ENCODE results near the gene FYB1. TPM values are rescaled to one million over a fixed set of nuclear protein-coding genes. Genes with fewer than 3 reads are reported as not detected.

Gene FYB1
- total RNA-seq, 2 experiments from 2014 or later = 129 TPM

DNA sequence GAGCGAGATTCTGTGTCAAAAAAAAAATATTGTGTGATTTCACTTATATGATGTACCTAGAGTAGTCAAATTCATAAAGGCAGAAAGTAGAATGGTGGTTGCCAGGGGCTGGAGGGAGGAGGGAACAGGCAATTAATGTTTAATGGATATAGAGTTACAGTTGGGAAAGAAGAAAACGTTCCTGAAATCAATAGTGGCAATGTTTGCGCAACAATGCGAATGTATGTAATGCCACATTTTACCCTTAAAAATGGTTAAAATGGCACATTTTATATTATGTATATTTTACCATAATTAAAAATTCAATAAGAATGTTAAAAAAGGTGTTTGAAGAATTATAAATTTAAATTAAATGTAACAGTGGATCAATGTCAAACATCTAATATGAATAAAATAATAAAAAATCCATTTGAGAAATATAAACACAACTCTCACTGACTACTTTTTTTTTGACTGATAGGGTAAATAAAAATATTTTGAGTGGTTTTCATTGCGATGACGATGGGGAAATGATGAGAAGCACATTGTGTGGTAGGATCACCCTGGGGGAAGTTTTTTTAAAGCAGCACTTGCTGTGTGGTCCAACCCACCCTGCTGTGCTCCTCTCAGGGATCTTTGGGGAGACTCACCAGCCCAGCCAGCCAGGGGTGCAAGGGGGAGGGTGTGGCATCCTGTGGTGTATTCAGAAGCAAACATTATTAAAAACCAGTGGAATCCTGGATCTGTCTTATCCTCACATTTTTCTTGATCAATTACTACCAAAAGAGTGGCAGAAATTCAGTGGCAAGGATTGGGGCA, 4.3 kb downstream of the FYB1 start:
- CTCF ChIA-PET = interaction anchor here (2.9 to 12.8 kb wide), 4 partner anchors 14 to 62 kb away, joined by 21 to 317 read pairs (median 70); no protein-coding TSS in a partner anchor
- peak; percentile 60 for DNase-seq
- H3K27ac Mint-ChIP-seq = peak overlapping the region; percentile 99

DNA sequence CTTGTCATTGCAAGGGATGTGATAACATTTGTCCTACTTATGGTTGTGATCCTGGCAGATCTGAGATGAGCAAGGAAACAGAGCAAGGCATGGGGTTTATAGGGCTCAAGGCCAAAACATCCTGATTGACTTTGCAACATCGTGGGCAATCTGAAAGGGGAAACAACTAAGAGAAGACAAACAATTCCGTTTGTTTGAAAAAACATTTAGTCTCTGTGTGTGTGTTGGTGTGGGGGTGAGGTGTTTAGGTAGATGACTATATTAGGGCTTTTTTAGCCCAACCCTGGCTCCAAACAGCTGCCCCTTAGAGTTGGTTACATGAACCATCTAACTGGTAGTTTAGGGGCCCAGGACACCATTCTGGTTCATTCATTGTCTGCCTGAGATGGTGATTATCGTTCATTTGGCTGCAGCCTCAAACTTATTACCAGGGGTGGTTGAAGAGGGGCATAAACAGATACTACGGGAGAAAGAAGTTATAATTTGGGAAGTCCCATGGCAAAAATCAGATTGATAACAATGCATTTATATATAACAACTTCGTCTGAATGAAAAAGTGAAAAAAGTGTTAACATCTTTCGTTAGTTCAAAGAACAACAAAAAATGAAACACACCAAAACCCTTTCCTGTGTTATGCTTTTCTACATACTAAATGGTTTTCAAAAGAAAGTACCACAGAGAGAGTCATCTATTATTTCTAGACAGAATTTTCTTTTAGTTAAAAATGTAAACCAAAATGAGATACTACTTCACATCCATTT, 5.7 kb downstream of the FYB1 start:
- DNase-seq = no peak
- H3K9me3 Mint-ChIP-seq = no peaks in the 10 kb centered on the region
- CTCF ChIA-PET = interaction anchor here (0.6 to 4.5 kb wide), 7 partner anchors 13 to 71 kb away, joined by 3 to 42 read pairs (median 6); no protein-coding TSS in a partner anchor

More for the DNA sequence above, 4.3 kb downstream of the FYB1 start:
- Mint-ChIP-seq H3K4me1 (ENCODE audit: low read depth) (peaks cover 76% of the 10 kb centered on the region), H3K36me3 (ENCODE audit: low read depth) (peaks cover 3% of the 10 kb centered on the region), H3K9me3 (no peaks in the 10 kb centered on the region), H3K4me3 (peak overlapping the region; percentile 74), H3K27me3 (ENCODE audit: low read depth) (no peaks in the 10 kb centered on the region)
- intact Hi-C loops (cut with micrococcal nuclease) = loop anchor here (1.0 to 10.0 kb wide), 7 partner anchors 59 to 1192 kb away; partner anchors contain the start of gene OSMR

DNA sequence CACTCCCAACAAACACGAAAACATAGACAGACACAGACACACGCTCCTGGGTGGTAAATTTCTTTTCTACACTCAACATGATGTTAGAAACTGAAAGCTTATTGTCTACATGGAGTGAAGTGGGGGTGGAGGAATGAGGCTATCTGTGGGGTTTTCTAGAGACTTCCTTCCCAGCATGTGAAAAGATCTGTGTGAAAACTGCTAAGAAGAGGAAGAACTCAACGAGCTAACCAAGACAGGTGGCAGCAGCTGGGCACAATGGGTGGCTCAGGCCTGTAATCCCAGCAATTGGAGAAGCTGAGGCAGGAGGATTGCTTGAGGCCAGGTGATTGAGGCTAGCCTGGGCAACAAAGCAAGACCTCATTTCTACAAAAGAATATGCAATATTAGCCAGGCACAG, 7.6 kb downstream of the FYB1 start:
- peak overlapping the region; percentile 80 for H3K4me3 Mint-ChIP-seq
- peaks cover 3% of the 10 kb centered on the region for H3K36me3 Mint-ChIP-seq (ENCODE audit: low read depth)
- intact Hi-C loops (cut with micrococcal nuclease) = loop anchor here (2.0 to 10.0 kb wide), 5 partner anchors 137 to 1196 kb away; partner anchors contain the start of genes OSMR and RICTOR
- peaks cover 74% of the 10 kb centered on the region for H3K4me1 Mint-ChIP-seq (ENCODE audit: low read depth)
- H3K9me3 Mint-ChIP-seq = no peaks in the 10 kb centered on the region
- peak overlapping the region; percentile 99 for H3K27ac Mint-ChIP-seq
- peak; percentile 56 for DNase-seq
- CTCF ChIA-PET = interaction anchor here (0.6 to 4.5 kb wide), 14 partner anchors 8 to 71 kb away, joined by 3 to 42 read pairs (median 4); no protein-coding TSS in a partner anchor
- no peaks in the 10 kb centered on the region for H3K27me3 Mint-ChIP-seq (ENCODE audit: low read depth)

More for the DNA sequence above, 5.7 kb downstream of the FYB1 start:
- Mint-ChIP-seq H3K4me1 (ENCODE audit: low read depth) (peaks cover 71% of the 10 kb centered on the region), H3K36me3 (ENCODE audit: low read depth) (peaks cover 3% of the 10 kb centered on the region), H3K27me3 (ENCODE audit: low read depth) (no peaks in the 10 kb centered on the region), H3K4me3 (peak overlapping the region; percentile 74), H3K27ac (peak overlapping the region; percentile 99)
- intact Hi-C loops (cut with micrococcal nuclease) = loop anchor here (1.0 to 10.0 kb wide), 5 partner anchors 36 to 1194 kb away; partner anchors contain the start of gene OSMR

DNA sequence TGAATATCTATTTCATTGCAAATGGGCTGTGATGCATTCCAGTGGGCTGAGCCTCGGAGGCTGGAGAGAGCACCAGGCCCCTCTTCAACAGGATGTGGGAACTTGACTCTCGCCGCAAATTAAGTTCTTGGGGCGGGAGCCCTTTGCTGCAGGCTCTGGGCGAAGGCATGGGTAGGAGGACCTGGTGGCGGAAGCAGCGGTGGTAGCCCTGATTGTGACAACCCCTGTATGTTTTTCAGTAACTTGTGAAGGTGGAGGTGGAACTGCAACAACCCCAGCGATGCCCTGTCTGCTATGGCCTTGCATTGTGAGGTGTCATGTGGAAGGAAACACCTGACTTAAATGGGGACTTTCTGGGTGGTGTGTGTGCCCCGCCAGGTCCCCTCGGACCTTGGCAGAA, 9.4 kb downstream of the FYB1 start:
- no peaks in the 10 kb centered on the region for H3K27me3 Mint-ChIP-seq (ENCODE audit: low read depth)
- H3K36me3 Mint-ChIP-seq (ENCODE audit: low read depth) = peaks cover 3% of the 10 kb centered on the region
- H3K4me3 Mint-ChIP-seq = peak overlapping the region; percentile 80
- CTCF ChIA-PET = interaction anchor here (1.0 to 4.5 kb wide), 4 partner anchors 9 to 73 kb away, joined by 4 to 42 read pairs (median 6); no protein-coding TSS in a partner anchor
- DNase-seq = peak; percentile 83
- peak overlapping the region; percentile 99 for H3K27ac Mint-ChIP-seq
- H3K4me1 Mint-ChIP-seq (ENCODE audit: low read depth) = peaks cover 78% of the 10 kb centered on the region
- intact Hi-C loops (cut with micrococcal nuclease) = loop anchor here (1.0 to 10.0 kb wide), 8 partner anchors 9 to 1197 kb away; partner anchors contain the start of genes OSMR and RICTOR
- no peaks in the 10 kb centered on the region for H3K9me3 Mint-ChIP-seq

DNA sequence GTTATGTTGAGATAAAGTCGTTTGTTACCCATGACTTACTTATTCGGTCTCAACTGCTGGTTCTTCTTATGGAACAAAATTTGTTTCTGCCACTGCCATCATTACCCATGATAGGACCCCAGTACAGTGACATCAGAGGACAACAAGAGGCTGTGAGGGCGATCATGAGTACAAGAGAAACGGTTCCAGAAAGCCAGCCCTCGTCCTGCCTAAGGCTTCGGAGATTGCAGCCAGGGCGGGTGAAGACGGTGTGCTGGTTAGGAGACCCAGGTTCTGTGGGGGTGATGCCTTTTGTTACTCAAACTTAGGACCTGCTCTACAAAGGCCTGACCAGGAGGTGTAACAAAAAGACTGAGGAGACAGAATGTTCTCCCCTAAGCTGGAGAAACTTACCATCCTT, 10.9 kb downstream of the FYB1 start:
- peaks cover 5% of the 10 kb centered on the region for H3K36me3 Mint-ChIP-seq (ENCODE audit: low read depth)
- H3K9me3 Mint-ChIP-seq = no peaks in the 10 kb centered on the region
- H3K4me1 Mint-ChIP-seq (ENCODE audit: low read depth) = peaks cover 77% of the 10 kb centered on the region
- H3K27ac Mint-ChIP-seq = peak overlapping the region; percentile 99
- H3K27me3 Mint-ChIP-seq (ENCODE audit: low read depth) = no peaks in the 10 kb centered on the region
- CTCF ChIA-PET = interaction anchor here (0.6 to 1.8 kb wide), 3 partner anchors 9 to 25 kb away, joined by 3 to 4 read pairs (median 3); no protein-coding TSS in a partner anchor
- DNase-seq = peak; percentile 57
- intact Hi-C loops (cut with micrococcal nuclease) = no loop called here
- H3K4me3 Mint-ChIP-seq = peak overlapping the region; percentile 80

DNA sequence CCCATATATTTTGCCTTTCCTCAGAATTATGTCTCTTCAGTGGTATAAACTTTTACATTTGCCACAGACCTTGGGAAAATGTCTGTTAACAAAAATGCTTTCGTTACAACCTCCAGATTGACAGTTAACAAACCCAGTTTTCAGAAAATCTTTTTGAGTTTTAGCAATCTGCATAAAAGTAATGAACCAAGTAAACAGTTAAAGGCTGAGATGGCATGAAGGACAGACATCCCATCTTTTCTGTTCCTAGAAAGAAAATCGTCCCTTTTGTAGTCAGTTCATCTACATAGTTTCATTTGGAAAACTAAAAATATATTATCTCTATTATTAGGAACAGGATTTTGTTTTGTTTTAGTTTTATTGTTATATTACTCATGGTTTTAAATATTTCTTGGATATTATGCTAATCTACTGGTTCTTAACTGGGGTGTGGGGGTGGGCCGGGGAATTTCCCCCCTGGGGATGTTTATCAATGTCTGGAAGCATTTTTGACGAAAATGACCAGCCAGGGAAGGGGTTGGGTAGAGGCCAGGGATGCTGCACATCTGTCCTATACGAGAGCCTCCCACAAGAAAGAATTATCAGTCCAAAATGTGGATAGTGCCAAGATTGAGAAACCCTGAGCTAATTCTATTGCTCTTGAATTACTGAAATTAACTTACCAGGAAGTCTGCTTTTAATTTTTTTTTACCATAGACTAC, 11.9 kb downstream of the FYB1 start:
- H3K27ac Mint-ChIP-seq = peak overlapping the region; percentile 99
- peak overlapping the region; percentile 80 for H3K4me3 Mint-ChIP-seq
- CTCF ChIA-PET = interaction anchor here (0.6 to 1.8 kb wide), 2 partner anchors 10 to 19 kb away, joined by 3 to 4 read pairs; no protein-coding TSS in a partner anchor

DNA sequence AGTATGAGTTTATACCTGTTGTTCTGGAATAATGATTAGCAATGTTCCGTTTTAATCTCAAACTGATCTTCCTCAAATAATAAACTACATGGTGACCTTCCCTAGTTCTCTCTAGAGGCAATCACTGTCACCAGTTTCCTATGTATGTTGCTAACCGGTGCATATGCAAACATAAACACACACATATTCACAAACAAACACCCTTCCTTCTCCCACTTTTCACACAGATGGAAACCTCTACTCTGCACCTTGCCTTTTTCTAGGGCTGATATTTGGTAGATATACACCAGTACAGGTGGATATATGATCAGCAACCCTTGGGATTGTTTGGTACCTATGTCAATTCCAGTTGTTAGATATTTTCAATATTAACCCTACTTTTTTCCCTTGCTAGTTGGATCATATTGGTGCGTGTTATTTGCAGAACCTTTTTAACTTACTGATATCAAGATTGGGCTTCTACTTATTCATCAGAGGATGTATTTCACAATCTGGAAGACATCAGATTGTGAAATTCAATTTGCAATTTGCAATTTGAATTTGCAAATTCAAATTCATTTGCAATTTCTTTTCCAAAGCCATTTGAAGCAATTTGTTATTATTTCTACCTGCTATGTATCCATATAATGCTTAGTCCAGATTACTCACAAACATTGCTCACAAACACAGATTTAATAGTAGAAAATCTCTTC, 12.6 kb downstream of the FYB1 start:
- Mint-ChIP-seq H3K4me3 (peak overlapping the region; percentile 56), H3K27me3 (ENCODE audit: low read depth) (no peaks in the 10 kb centered on the region), H3K27ac (peak overlapping the region; percentile 99), H3K9me3 (no peaks in the 10 kb centered on the region), H3K36me3 (ENCODE audit: low read depth) (peaks cover 12% of the 10 kb centered on the region), H3K4me1 (ENCODE audit: low read depth) (peaks cover 65% of the 10 kb centered on the region)
- intact Hi-C loops (cut with micrococcal nuclease) = no loop called here
- CTCF ChIA-PET = interaction anchor here (2.7 kb wide), 1 partner anchor 10 kb away, joined by 11 read pairs; no protein-coding TSS in a partner anchor
- DNase-seq = no peak

More for the DNA sequence above, 11.9 kb downstream of the FYB1 start:
- peak; percentile 46 for DNase-seq
- H3K9me3 Mint-ChIP-seq = no peaks in the 10 kb centered on the region
- H3K36me3 Mint-ChIP-seq (ENCODE audit: low read depth) = peaks cover 8% of the 10 kb centered on the region
- peaks cover 70% of the 10 kb centered on the region for H3K4me1 Mint-ChIP-seq (ENCODE audit: low read depth)
- intact Hi-C loops (cut with micrococcal nuclease) = no loop called here
- H3K27me3 Mint-ChIP-seq (ENCODE audit: low read depth) = no peaks in the 10 kb centered on the region

DNA sequence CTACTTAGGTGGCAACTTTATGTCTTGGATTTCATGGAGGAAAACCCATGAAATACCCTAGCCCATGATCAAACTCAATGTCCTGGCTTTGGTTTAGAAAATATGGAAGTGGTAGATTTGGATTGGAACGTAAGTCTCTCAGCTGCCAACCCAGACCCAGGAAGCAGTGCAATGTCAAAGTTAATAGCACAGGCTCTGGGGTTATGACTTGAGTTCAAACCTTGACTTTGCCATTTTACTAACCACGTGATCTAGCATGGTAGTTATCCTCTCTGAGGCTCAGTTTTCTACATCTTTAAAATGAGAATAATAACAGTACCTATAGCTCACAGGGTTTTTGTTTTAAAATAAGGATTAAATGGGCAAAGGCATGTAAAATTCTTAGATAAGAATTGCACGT, 13.8 kb downstream of the FYB1 start:
- H3K27me3 Mint-ChIP-seq (ENCODE audit: low read depth) = no peaks in the 10 kb centered on the region
- H3K36me3 Mint-ChIP-seq (ENCODE audit: low read depth) = peaks cover 14% of the 10 kb centered on the region
- H3K4me1 Mint-ChIP-seq (ENCODE audit: low read depth) = peaks cover 54% of the 10 kb centered on the region
- intact Hi-C loops (cut with micrococcal nuclease) = no loop called here
- H3K27ac Mint-ChIP-seq = peak overlapping the region; percentile 99
- peak; percentile 47 for DNase-seq
- H3K9me3 Mint-ChIP-seq = no peaks in the 10 kb centered on the region
- CTCF ChIA-PET = interaction anchor here (1.0 to 2.7 kb wide), 2 partner anchors 11 to 29 kb away, joined by 4 to 11 read pairs; no protein-coding TSS in a partner anchor
- peak overlapping the region; percentile 83 for H3K4me3 Mint-ChIP-seq

DNA sequence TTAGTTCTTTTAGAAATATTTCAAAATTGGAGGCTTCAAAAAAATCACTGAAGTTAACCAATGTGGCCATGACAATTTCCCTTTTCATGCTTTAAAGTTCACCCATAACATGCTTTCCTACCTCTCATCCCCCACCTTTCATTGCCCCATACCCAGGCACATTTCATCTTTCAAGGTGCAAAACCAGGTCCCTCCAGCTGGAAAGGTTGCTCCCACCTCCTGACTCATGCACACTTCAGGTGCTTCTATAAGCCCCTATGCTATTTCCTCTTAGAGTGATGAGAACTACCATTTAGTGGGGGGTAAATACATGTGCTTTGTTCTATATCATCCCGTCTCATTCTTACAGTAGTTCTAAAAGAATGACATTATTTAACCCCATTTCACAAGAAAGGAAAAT, 15.4 kb downstream of the FYB1 start:
- Mint-ChIP-seq H3K4me1 (ENCODE audit: low read depth) (peaks cover 44% of the 10 kb centered on the region), H3K27me3 (ENCODE audit: low read depth) (no peaks in the 10 kb centered on the region), H3K36me3 (ENCODE audit: low read depth) (peaks cover 24% of the 10 kb centered on the region), H3K4me3 (peak overlapping the region; percentile 83), H3K9me3 (no peaks in the 10 kb centered on the region), H3K27ac (peak overlapping the region; percentile 99)
- intact Hi-C loops (cut with micrococcal nuclease) = loop anchor here (2.0 to 5.0 kb wide), 4 partner anchors 13 to 1628 kb away; no protein-coding TSS in a partner anchor
- no peak for DNase-seq
- CTCF ChIA-PET = interaction anchor here (1.0 to 2.7 kb wide), 2 partner anchors 8 to 13 kb away, joined by 5 to 11 read pairs; no protein-coding TSS in a partner anchor

DNA sequence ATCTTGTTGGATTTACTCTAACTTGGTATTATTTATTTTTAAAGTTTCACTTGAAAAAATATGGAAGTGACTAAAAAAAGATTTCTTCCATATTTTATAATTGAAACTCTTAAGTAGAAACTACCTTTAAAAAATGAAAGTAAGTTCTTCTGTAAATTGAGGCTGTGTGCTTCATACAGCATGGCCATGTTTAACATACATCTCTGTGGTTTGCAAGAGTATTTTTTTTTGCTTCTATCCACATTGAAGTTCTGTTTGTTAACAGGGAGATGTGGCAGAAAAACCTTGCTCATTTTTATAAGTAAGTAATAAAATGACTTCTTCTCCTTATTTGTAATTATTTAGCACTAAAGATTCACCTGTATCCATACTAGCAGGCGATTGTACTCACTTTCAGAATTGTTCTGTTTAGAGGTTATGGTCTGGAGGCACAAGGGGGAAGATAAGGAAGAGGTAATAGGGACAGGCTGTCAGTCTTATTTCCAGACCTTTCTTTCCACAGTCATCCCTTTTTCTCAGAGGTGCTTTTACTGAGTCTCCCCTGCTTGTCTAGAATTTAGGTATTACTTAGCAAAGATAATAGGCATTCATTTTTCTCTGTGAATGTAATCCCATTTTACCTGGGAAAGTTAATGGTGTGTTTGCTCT, 16.0 kb downstream of the FYB1 start:
- H3K9me3 Mint-ChIP-seq = no peaks in the 10 kb centered on the region
- DNase-seq = no peak
- CTCF ChIA-PET = interaction anchor here (0.8 to 4.8 kb wide), 5 partner anchors 9 to 128 kb away, joined by 3 to 41 read pairs (median 5); no protein-coding TSS in a partner anchor
- peaks cover 39% of the 10 kb centered on the region for H3K4me1 Mint-ChIP-seq (ENCODE audit: low read depth)
- intact Hi-C loops (cut with micrococcal nuclease) = loop anchor here (2.0 to 5.0 kb wide), 4 partner anchors 13 to 1629 kb away; no protein-coding TSS in a partner anchor
- H3K36me3 Mint-ChIP-seq (ENCODE audit: low read depth) = peaks cover 24% of the 10 kb centered on the region
- peak overlapping the region; percentile 99 for H3K27ac Mint-ChIP-seq
- peak overlapping the region; percentile 83 for H3K4me3 Mint-ChIP-seq
- H3K27me3 Mint-ChIP-seq (ENCODE audit: low read depth) = no peaks in the 10 kb centered on the region

Measured in activated naive CD4-positive, alpha-beta T cell treated with anti-CD3 and anti-CD28 coated beads for 36 hours (primary cell).